ENCODE results near the gene PPARD. TPM values are rescaled to one million over a fixed set of nuclear protein-coding genes. Genes with fewer than 3 reads are reported as not detected.

The PPARD gene
- polyA plus RNA-seq, 1 donor, result 26.3 TPM

GRCh38 chr6:35453236-35453635 is 110.9 kb downstream of the PPARD start:
- WGBS (ENCODE audit: insufficient coverage, low lambda C conversion rate), result 35% methylated on average over 2 of the region's 3 CpGs
- H3K36me3 ChIP-seq (ENCODE audit: control insufficient read depth, insufficient read depth, low read length), result peaks cover 25% of the 10 kb centered on the region
- DNase-seq, result no peak
- H3K9me3 ChIP-seq (ENCODE audit: control insufficient read depth, low read depth, low read length), result no peaks in the 10 kb centered on the region
- no peak overlapping the region for H3K27ac ChIP-seq (ENCODE audit: low read length)
- H3K4me1 ChIP-seq (ENCODE audit: control insufficient read depth, insufficient read depth, low read length), result peaks cover 19% of the 10 kb centered on the region
- H3K27me3 ChIP-seq (ENCODE audit: control insufficient read depth, insufficient read depth, low read length), result no peaks in the 10 kb centered on the region
- H3K4me3 ChIP-seq (ENCODE audit: low read length), result peak overlapping the region; percentile 64

GRCh38 chr6:35454391-35455110 is 112.2 kb downstream of the PPARD start:
- no CpG with 5 or more reads among the region's 9 CpGs for WGBS (ENCODE audit: insufficient coverage, low lambda C conversion rate)
- no peak overlapping the region for H3K4me3 ChIP-seq (ENCODE audit: low read length)
- no peaks in the 10 kb centered on the region for H3K9me3 ChIP-seq (ENCODE audit: control insufficient read depth, low read depth, low read length)
- no peaks in the 10 kb centered on the region for H3K27me3 ChIP-seq (ENCODE audit: control insufficient read depth, insufficient read depth, low read length)
- H3K36me3 ChIP-seq (ENCODE audit: control insufficient read depth, insufficient read depth, low read length), result peaks cover 30% of the 10 kb centered on the region
- no peak overlapping the region for H3K27ac ChIP-seq (ENCODE audit: low read length)
- peaks cover 19% of the 10 kb centered on the region for H3K4me1 ChIP-seq (ENCODE audit: control insufficient read depth, insufficient read depth, low read length)
- DNase-seq, result no peak

- WGBS (ENCODE audit: insufficient coverage, low lambda C conversion rate), result no CpG with 5 or more reads among the region's 4 CpGs
- H3K9me3 ChIP-seq (ENCODE audit: control insufficient read depth, low read depth, low read length), result no peaks in the 10 kb centered on the region
- peaks cover 11% of the 10 kb centered on the region for H3K4me1 ChIP-seq (ENCODE audit: control insufficient read depth, insufficient read depth, low read length)
- no peaks in the 10 kb centered on the region for H3K27me3 ChIP-seq (ENCODE audit: control insufficient read depth, insufficient read depth, low read length)
- H3K36me3 ChIP-seq (ENCODE audit: control insufficient read depth, insufficient read depth, low read length), result peaks cover 53% of the 10 kb centered on the region
- no peak overlapping the region for H3K27ac ChIP-seq (ENCODE audit: low read length)
- no peak for DNase-seq
- H3K4me3 ChIP-seq (ENCODE audit: low read length), result no peak overlapping the region
Observed at GRCh38 chr6:35457907-35458306, 115.5 kb downstream of the PPARD start.

DNA sequence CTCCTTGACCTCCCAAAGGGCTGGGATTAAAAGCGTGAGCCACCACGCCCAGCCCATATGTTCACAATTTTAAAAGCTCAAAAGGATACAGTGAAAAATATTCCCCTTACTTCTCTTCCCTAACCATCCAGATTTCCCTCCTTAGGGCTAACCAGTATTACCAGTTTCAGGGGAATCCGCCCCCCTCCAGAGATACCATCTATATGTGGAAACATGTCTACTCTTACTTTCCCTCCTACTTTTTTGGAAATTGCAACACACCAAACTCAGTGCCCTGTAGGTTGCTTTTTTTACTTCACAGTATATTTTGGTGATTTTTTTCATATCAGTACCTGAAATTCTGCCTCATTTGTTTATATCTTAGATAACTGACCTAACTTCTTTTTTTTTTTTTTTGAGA is 118.9 kb downstream of the PPARD start:
- no peaks in the 10 kb centered on the region for H3K27me3 ChIP-seq (ENCODE audit: control insufficient read depth, insufficient read depth, low read length)
- H3K4me1 ChIP-seq (ENCODE audit: control insufficient read depth, insufficient read depth, low read length), result no peaks in the 10 kb centered on the region
- DNase-seq, result no peak
- H3K9me3 ChIP-seq (ENCODE audit: control insufficient read depth, low read depth, low read length), result no peaks in the 10 kb centered on the region
- H3K27ac ChIP-seq (ENCODE audit: low read length), result no peak overlapping the region
- peaks cover 58% of the 10 kb centered on the region for H3K36me3 ChIP-seq (ENCODE audit: control insufficient read depth, insufficient read depth, low read length)
- WGBS (ENCODE audit: insufficient coverage, low lambda C conversion rate), result no CpG with 5 or more reads among the region's 3 CpGs
- H3K4me3 ChIP-seq (ENCODE audit: low read length), result no peak overlapping the region

GRCh38 chr6:35463292-35463691 is 120.9 kb downstream of the PPARD start:
- H3K27me3 ChIP-seq (ENCODE audit: control insufficient read depth, insufficient read depth, low read length), result no peaks in the 10 kb centered on the region
- no CpG with 5 or more reads among the region's 4 CpGs for WGBS (ENCODE audit: insufficient coverage, low lambda C conversion rate)
- peaks cover 44% of the 10 kb centered on the region for H3K36me3 ChIP-seq (ENCODE audit: control insufficient read depth, insufficient read depth, low read length)
- no peak overlapping the region for H3K4me3 ChIP-seq (ENCODE audit: low read length)
- peaks cover under 1% of the 10 kb centered on the region for H3K9me3 ChIP-seq (ENCODE audit: control insufficient read depth, low read depth, low read length)
- H3K4me1 ChIP-seq (ENCODE audit: control insufficient read depth, insufficient read depth, low read length), result peaks cover 4% of the 10 kb centered on the region
- no peak overlapping the region for H3K27ac ChIP-seq (ENCODE audit: low read length)
- DNase-seq, result no peak

GRCh38 chr6:35465646-35466045 is 123.3 kb downstream of the PPARD start:
- no peak for DNase-seq
- H3K4me3 ChIP-seq (ENCODE audit: low read length), result no peak overlapping the region
- WGBS (ENCODE audit: insufficient coverage, low lambda C conversion rate), result no CpG with 5 or more reads among the region's 1 CpG
- H3K9me3 ChIP-seq (ENCODE audit: control insufficient read depth, low read depth, low read length), result peaks cover 3% of the 10 kb centered on the region
- H3K27me3 ChIP-seq (ENCODE audit: control insufficient read depth, insufficient read depth, low read length), result no peaks in the 10 kb centered on the region
- H3K27ac ChIP-seq (ENCODE audit: low read length), result no peak overlapping the region
- peaks cover 13% of the 10 kb centered on the region for H3K4me1 ChIP-seq (ENCODE audit: control insufficient read depth, insufficient read depth, low read length)
- peaks cover 47% of the 10 kb centered on the region for H3K36me3 ChIP-seq (ENCODE audit: control insufficient read depth, insufficient read depth, low read length)

DNA sequence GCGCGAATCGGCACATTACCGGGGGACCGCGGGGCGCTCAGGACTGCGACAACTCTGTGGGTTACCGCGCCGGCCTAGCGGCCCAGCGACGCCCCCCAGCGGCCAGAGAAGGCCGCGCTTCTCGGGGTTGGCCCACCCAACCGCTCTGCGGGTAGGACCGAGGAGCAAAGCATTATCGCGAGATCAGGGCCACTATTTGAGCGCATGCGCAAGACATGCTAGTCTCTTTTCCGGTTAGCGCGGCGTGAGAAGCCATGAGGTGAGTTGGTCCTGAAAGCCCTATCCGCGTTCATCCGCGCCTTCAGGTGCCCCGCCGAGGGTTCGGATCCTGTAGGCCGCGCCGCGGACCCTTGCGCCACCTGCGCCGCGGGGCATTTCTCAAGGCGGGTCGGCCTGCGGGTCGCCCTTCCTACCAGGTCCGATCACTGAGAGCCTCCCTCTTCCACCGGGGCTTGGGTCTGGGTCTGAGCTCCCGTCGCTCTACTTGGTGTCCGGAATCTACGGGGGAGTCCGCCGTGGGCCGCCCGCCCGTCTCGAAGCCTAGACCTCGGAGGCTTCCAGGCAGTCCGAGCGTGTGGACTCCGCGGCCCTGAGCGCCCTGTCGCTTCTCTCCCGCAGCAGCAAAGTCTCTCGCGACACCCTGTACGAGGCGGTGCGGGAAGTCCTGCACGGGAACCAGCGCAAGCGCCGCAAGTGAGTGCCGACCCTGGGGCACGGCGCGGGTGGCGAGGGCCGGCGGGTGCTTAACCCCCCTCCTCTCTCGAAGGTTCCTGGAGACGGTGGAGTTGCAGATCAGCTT is 126.0 kb downstream of the PPARD start, which contains the start of gene RPL10A:
TSS of gene RPL10A (plus strand) at position 221 of the 799 bp plus-strand sequence. CDS start at position 255, 34 bp downstream.
- WGBS (ENCODE audit: insufficient coverage, low lambda C conversion rate), result no CpG with 5 or more reads among the region's 86 CpGs
- Histone ChIP-seq H3K9me3 (ENCODE audit: control insufficient read depth, low read depth, low read length) (peaks cover 3% of the 10 kb centered on the region), H3K4me3 (ENCODE audit: low read length) (peak within 1 kb of the TSS; percentile 92), H3K27ac (ENCODE audit: low read length) (peak within 1 kb of the TSS; percentile 77), H3K4me1 (ENCODE audit: control insufficient read depth, insufficient read depth, low read length) (peaks cover 20% of the 10 kb centered on the region), H3K36me3 (ENCODE audit: control insufficient read depth, insufficient read depth, low read length) (peaks cover 52% of the 10 kb centered on the region), H3K27me3 (ENCODE audit: control insufficient read depth, insufficient read depth, low read length) (no peaks in the 10 kb centered on the region)
- peak; percentile 97 for DNase-seq

- no peak for DNase-seq
- WGBS (ENCODE audit: insufficient coverage, low lambda C conversion rate), result no CpG with 5 or more reads among the region's 37 CpGs
- peaks cover 60% of the 10 kb centered on the region for H3K36me3 ChIP-seq (ENCODE audit: control insufficient read depth, insufficient read depth, low read length)
Observed at GRCh38 chr6:35468980-35469750, 126.8 kb downstream of the PPARD start.

GRCh38 chr6:35469751-35470662 is 127.6 kb downstream of the PPARD start:
- peak in 1 of 2 donors; percentile 48 for DNase-seq
- H3K4me1 ChIP-seq (ENCODE audit: control insufficient read depth, insufficient read depth, low read length), result peaks cover 20% of the 10 kb centered on the region
- peaks cover 3% of the 10 kb centered on the region for H3K9me3 ChIP-seq (ENCODE audit: control insufficient read depth, low read depth, low read length)
- WGBS (ENCODE audit: insufficient coverage, low lambda C conversion rate), result no CpG with 5 or more reads among the region's 18 CpGs
- H3K4me3 ChIP-seq (ENCODE audit: low read length), result peak overlapping the region; percentile 92
- no peaks in the 10 kb centered on the region for H3K27me3 ChIP-seq (ENCODE audit: control insufficient read depth, insufficient read depth, low read length)
- peaks cover 69% of the 10 kb centered on the region for H3K36me3 ChIP-seq (ENCODE audit: control insufficient read depth, insufficient read depth, low read length)
- peak overlapping the region; percentile 77 for H3K27ac ChIP-seq (ENCODE audit: low read length)

More at GRCh38 chr6:35468980-35469750, 126.8 kb downstream of the PPARD start:
- no peaks in the 10 kb centered on the region for H3K27me3 ChIP-seq (ENCODE audit: control insufficient read depth, insufficient read depth, low read length)
- peak overlapping the region; percentile 92 for H3K4me3 ChIP-seq (ENCODE audit: low read length)
- peak overlapping the region; percentile 77 for H3K27ac ChIP-seq (ENCODE audit: low read length)
- H3K9me3 ChIP-seq (ENCODE audit: control insufficient read depth, low read depth, low read length), result peaks cover 3% of the 10 kb centered on the region
- H3K4me1 ChIP-seq (ENCODE audit: control insufficient read depth, insufficient read depth, low read length), result peaks cover 20% of the 10 kb centered on the region

All from large intestine (tissue), 3 donors.